Motor neuron (in vitro differentiated cells): ENCODE measurements around the gene PRSS33. TPM values are rescaled to one million over a fixed set of nuclear protein-coding genes. Genes with fewer than 3 reads are reported as not detected.
A peak's percentile ranks its signal among the peaks of the same experiment; 100 is the strongest.

Experiments used
- ATAC-seq, 8 experiments: fragments of 200-7000 bp; cut with Tn5 transposase; replicated peaks in 6 of 8; 2 replicates each; pipeline ENCODE4 v1.8.0; 2021; ENCODE audit warnings: mild to moderate bottlenecking in 8 of 8, moderate library complexity in 8 of 8
- H3K27ac ChIP-seq, 2 donors: fragments of 250-450 bp; sonication (Bioruptor Pico); 2 replicates each; pipeline ENCODE4 v1.9.0; 2021; ENCODE audit warnings: antibody characterized with exemption in 2 of 2, mild to moderate bottlenecking in 2 of 2, moderate library complexity in 1 of 2
- H3K4me1 ChIP-seq, 2 donors: fragments of 250-450 bp; sonication (Bioruptor Pico); replicated peaks in 1 of 2; 2 replicates each; pipeline ENCODE4 v1.6.1; 2021; ENCODE audit warnings: antibody characterized with exemption in 2 of 2, mild to moderate bottlenecking in 2 of 2, moderate library complexity in 1 of 2
- H3K4me3 ChIP-seq, 5 donors: fragments of 250-450 bp; sonication (Bioruptor Pico); 2 replicates each; pipeline ENCODE4 v1.9.0; 2021; ENCODE audit warnings: antibody characterized with exemption in 5 of 5, mild to moderate bottlenecking in 5 of 5, moderate library complexity in 4 of 5
- WGBS, 10 experiments: fragments of 450-650 bp; shearing (Covaris generic); methylation state at CpG; one replicate each; pipeline ENCODE4 v1.0.0; 2022; 5-methylcytosine and 5-hydroxymethylcytosine counted together
- in situ Hi-C, 9 experiments: fragments of 400-800 bp; cut with MboI; loops; one replicate each; pipeline ENCODE4 v1.15.0; 2021; ENCODE audit warnings: low sequenced_read_pairs in 9 of 9, low pct_unique_long_range_greater_than_20kb in 2 of 9; ENCODE audit not compliant: unreplicated experiment in 9 of 9
- total RNA-seq, 8 experiments: library from RNA; unstranded; fragments of 300-600 nt; gene quantifications; 2 replicates each; pipeline versions ENCODE4 v1.2.3 to v1.2.4, GENCODE V29; 2022

The PRSS33 gene
- total RNA-seq = under 1 TPM in 4 of 8 experiments, not detected in 4; 0.22 to 0.51 (median 0.33) TPM

GRCh38 chr16:2787406-2787805 lies at the start of gene PRSS33:
TSS of gene PRSS33 (minus strand) at chr16:2787560. CDS start at chr16:2786547, 1,013 bp downstream.
- no CpG with 5 or more reads among the region's 10 CpGs for WGBS, 10 experiments
- Histone ChIP-seq H3K4me3 (no peak within 1 kb of the TSS), H3K27ac (no peak within 1 kb of the TSS), H3K4me1 (peaks cover 4 to 8% of the 10 kb centered on the region in 2 donors)
- peak in 2 of 8 experiments; percentile 18 to 29 for ATAC-seq
- in situ Hi-C loops = no loop called here

- no peak overlapping the region for H3K27ac ChIP-seq
- no peak for ATAC-seq
- H3K4me3 ChIP-seq = no peak overlapping the region
- in situ Hi-C loops = no loop called here
- 0 to 100% (median 60%) methylated on average over 1 to 3 of the region's 13 CpGs; no CpG with 5 or more reads in 3 of the 10 experiments for WGBS, 10 experiments
- peaks cover 0 to 2% of the 10 kb centered on the region in 2 donors for H3K4me1 ChIP-seq
Observed at GRCh38 chr16:2836646-2837508, 49.5 kb upstream of the PRSS33 start.

GRCh38 chr16:2835638-2836493 lies 48.5 kb upstream of the PRSS33 start:
- Histone ChIP-seq H3K27ac (no peak overlapping the region), H3K4me1 (peaks cover 0 to 2% of the 10 kb centered on the region in 2 donors), H3K4me3 (no peak overlapping the region)
- peak in 2 of 8 experiments; percentile 50 to 54 for ATAC-seq
- 0 to 80% (median 50%) methylated on average over 1 to 14 of the region's 22 CpGs for WGBS, 10 experiments
- in situ Hi-C loops = no loop called here

- WGBS, 10 experiments = no CpG with 5 or more reads among the region's 3 CpGs
- in situ Hi-C loops = no loop called here
- Histone ChIP-seq H3K4me3 (no peak overlapping the region), H3K27ac (no peak overlapping the region), H3K4me1 (peaks cover 0 to 2% of the 10 kb centered on the region in 2 donors)
- no peak for ATAC-seq
Observed at GRCh38 chr16:2834968-2835367, 47.6 kb upstream of the PRSS33 start.

GRCh38 chr16:2833776-2834175 lies 46.4 kb upstream of the PRSS33 start:
- in situ Hi-C loops = no loop called here
- H3K27ac ChIP-seq = no peak overlapping the region
- H3K4me3 ChIP-seq = no peak overlapping the region
- ATAC-seq = peak in 1 of 8 experiments; percentile 15
- WGBS, 10 experiments = 0 to 100% (median 57%) methylated on average over 1 to 3 of the region's 7 CpGs; no CpG with 5 or more reads in 2 of the 10 experiments
- H3K4me1 ChIP-seq = no peaks in the 10 kb centered on the region

GRCh38 chr16:2831203-2831602 lies 43.8 kb upstream of the PRSS33 start:
- peak in 1 of 8 experiments; percentile 25 for ATAC-seq
- Histone ChIP-seq H3K27ac (no peak overlapping the region), H3K4me1 (no peaks in the 10 kb centered on the region), H3K4me3 (no peak overlapping the region)
- 0 to 50% (median 36%) methylated on average over 1 to 5 of the region's 15 CpGs; no CpG with 5 or more reads in 5 of the 10 experiments for WGBS, 10 experiments
- in situ Hi-C loops = no loop called here

GRCh38 chr16:2830355-2830695 lies 43.0 kb upstream of the PRSS33 start:
- in situ Hi-C loops = no loop called here
- H3K27ac ChIP-seq = no peak overlapping the region
- WGBS, 10 experiments = 60 to 100% methylated on average over 1 of the region's 5 CpGs; no CpG with 5 or more reads in 8 of the 10 experiments

GRCh38 chr16:2829501-2830354 lies 42.4 kb upstream of the PRSS33 start, which contains the start of gene ZG16B:
TSS of gene ZG16B (plus strand) at chr16:2830303. CDS start at chr16:2830442, 139 bp downstream.
- Histone ChIP-seq H3K27ac (no peak within 1 kb of the TSS), H3K4me3 (no peak within 1 kb of the TSS), H3K4me1 (no peaks in the 10 kb centered on the region)
- peak in 3 of 8 experiments; percentile 16 to 53 (median 23) for ATAC-seq
- in situ Hi-C loops = no loop called here
- 13 to 92% (median 48%) methylated on average over 1 to 3 of the region's 32 CpGs; no CpG with 5 or more reads in 4 of the 10 experiments for WGBS, 10 experiments

More at GRCh38 chr16:2830355-2830695, 43.0 kb upstream of the PRSS33 start:
- H3K4me3 ChIP-seq = no peak overlapping the region
- ATAC-seq = peak in 1 of 8 experiments; percentile 19
- no peaks in the 10 kb centered on the region for H3K4me1 ChIP-seq

GRCh38 chr16:2828876-2829430 lies 41.6 kb upstream of the PRSS33 start:
- in situ Hi-C loops = no loop called here

GRCh38 chr16:2828521-2828840 lies 41.1 kb upstream of the PRSS33 start:
- 81 to 96% (median 87%) methylated on average over 3 to 5 of the region's 8 CpGs; no CpG with 5 or more reads in 7 of the 10 experiments for WGBS, 10 experiments
- in situ Hi-C loops = no loop called here
- H3K4me1 ChIP-seq = no peaks in the 10 kb centered on the region
- no peak for ATAC-seq
- H3K27ac ChIP-seq = no peak overlapping the region
- H3K4me3 ChIP-seq = no peak overlapping the region

More at GRCh38 chr16:2828876-2829430, 41.6 kb upstream of the PRSS33 start:
- Histone ChIP-seq H3K4me1 (no peaks in the 10 kb centered on the region), H3K4me3 (no peak overlapping the region), H3K27ac (no peak overlapping the region)
- no peak for ATAC-seq
- 40 to 100% (median 80%) methylated on average over 1 to 8 of the region's 17 CpGs; no CpG with 5 or more reads in 5 of the 10 experiments for WGBS, 10 experiments

GRCh38 chr16:2827831-2828520 lies 40.6 kb upstream of the PRSS33 start:
- Histone ChIP-seq H3K27ac (no peak overlapping the region), H3K4me1 (no peaks in the 10 kb centered on the region), H3K4me3 (no peak overlapping the region)
- in situ Hi-C loops = no loop called here
- ATAC-seq = no peak
- WGBS, 10 experiments = 20 to 100% (median 56%) methylated on average over 1 to 5 of the region's 14 CpGs; no CpG with 5 or more reads in 2 of the 10 experiments

GRCh38 chr16:2827374-2827791 lies 40.0 kb upstream of the PRSS33 start:
- Histone ChIP-seq H3K27ac (no peak overlapping the region), H3K4me3 (no peak overlapping the region), H3K4me1 (no peaks in the 10 kb centered on the region)
- no peak for ATAC-seq
- no CpG with 5 or more reads among the region's 15 CpGs for WGBS, 10 experiments
- in situ Hi-C loops = no loop called here
